H1 (cell line): ENCODE results near the gene GALNT18. TPM values are rescaled to one million over a fixed set of nuclear protein-coding genes. Genes with fewer than 3 reads are reported as not detected.

Experiments
- CTCF ChIA-PET: fragments of 300-600 bp; sonication (Branson Sonifier 250); formaldehyde crosslinking; loops from one replicate; lab custom pipeline; 2021; ENCODE audit not compliant: partially characterized antibody; lab: Charles Lee
- POLR2A ChIA-PET: fragments of 300-600 bp; sonication (Branson Sonifier 250); formaldehyde crosslinking; loops from one replicate; lab custom pipeline; 2021; ENCODE audit warnings: inconsistent platforms; ENCODE audit not compliant: partially characterized antibody; lab: Charles Lee
- DNase-seq, 2 experiments: peaks; one replicate each; pipeline versions ENCODE4 v3.0.0 to v3.0.0-alpha.2; 2010 to 2022; ENCODE audit warnings: low spot score in 2 of 2, low read depth in 1 of 2, mixed read lengths in 1 of 2
- FAIRE-seq: peaks from 2 replicates; lab custom pipeline; 2011; peaks lifted over from hg19 to GRCh38; lab: Jason Lieb, UNC
- H2AFZ ChIP-seq: 2 replicates; pipeline ENCODE4 v1.8.1; 2012; ENCODE audit warnings: low read length, inconsistent platforms
- H2AK5ac ChIP-seq: 2 replicates; pipeline ENCODE4 v1.6.1; 2013; ENCODE audit warnings: low read depth, low read length
- H2BK120ac ChIP-seq: replicated peaks from 2 replicates; pipeline ENCODE3; 2013; ENCODE audit warnings: low read depth, low read length, inconsistent platforms
- H2BK12ac ChIP-seq: 2 replicates; pipeline ENCODE4 v1.6.1; 2013; ENCODE audit warnings: low read depth, low read length
- H2BK15ac ChIP-seq: 2 replicates; pipeline ENCODE4 v1.6.1; 2013; ENCODE audit warnings: low read length
- H2BK20ac ChIP-seq: 2 replicates; pipeline ENCODE4 v1.6.1; 2013; ENCODE audit warnings: low read length
- H2BK5ac ChIP-seq: 2 replicates; pipeline ENCODE4 v1.6.1; 2013; ENCODE audit warnings: low read depth, low read length
- H3K14ac ChIP-seq: 2 replicates; pipeline ENCODE4 v1.6.1; 2013; ENCODE audit warnings: inconsistent platforms; ENCODE audit not compliant: insufficient read length
- H3K18ac ChIP-seq: 2 replicates; pipeline ENCODE4 v1.6.1; 2013; ENCODE audit warnings: low read length; ENCODE audit errors: extremely low read depth
- H3K23ac ChIP-seq: 2 replicates; pipeline ENCODE4 v1.6.1; 2013; ENCODE audit warnings: inconsistent platforms; ENCODE audit not compliant: insufficient read length
- H3K23me2 ChIP-seq: 2 replicates; pipeline ENCODE4 v1.6.1; 2013; ENCODE audit warnings: low read depth, low read length
- H3K27ac ChIP-seq: 2 replicates; pipeline ENCODE4 v1.6.1; 2011; ENCODE audit warnings: low read depth, low read length, inconsistent platforms
- H3K27me3 ChIP-seq, 4 experiments: replicated peaks in 1 of 4; 1 replicate in 1 of 4; 2 replicates in 3 of 4; pipeline versions ENCODE4 v1.6.1 to v1.8.1; 2011 to 2013; ENCODE audit warnings: low read length in 3 of 4, mild to moderate bottlenecking in 3 of 4, inconsistent platforms in 2 of 4, mixed read lengths in 2 of 4, moderate library complexity in 1 of 4; ENCODE audit not compliant: control insufficient read depth in 3 of 4, insufficient read depth in 3 of 4; ENCODE audit errors: extremely low read depth in 1 of 4
- H3K36me3 ChIP-seq, 4 experiments: 2 replicates each; pipeline versions ENCODE4 v1.6.1 to v1.8.1; 2011 to 2013; ENCODE audit warnings: mild to moderate bottlenecking in 4 of 4, low read length in 3 of 4, moderate library complexity in 2 of 4, control low read depth in 1 of 4, inconsistent platforms in 1 of 4; ENCODE audit not compliant: insufficient read depth in 4 of 4, control insufficient read depth in 2 of 4
- H3K4ac ChIP-seq: replicated peaks from 2 replicates; pipeline ENCODE3; 2013; ENCODE audit warnings: low read length, low read depth, mixed read lengths, inconsistent platforms; ENCODE audit not compliant: insufficient read length
- H3K4me1 ChIP-seq, 4 experiments: replicated peaks in 1 of 4; 1 replicate in 1 of 4; 2 replicates in 3 of 4; pipeline versions ENCODE4 v1.6.1 to v1.8.1; 2011 to 2013; ENCODE audit warnings: low read length in 3 of 4, inconsistent platforms in 2 of 4, mixed read lengths in 1 of 4; ENCODE audit not compliant: insufficient read depth in 4 of 4, control insufficient read depth in 3 of 4
- H3K4me2 ChIP-seq, 2 experiments: 2 replicates each; pipeline versions ENCODE4 v1.6.1 to v1.8.1; 2011 to 2013; ENCODE audit warnings: low read depth in 2 of 2, low read length in 2 of 2, control low read depth in 1 of 2, inconsistent platforms in 1 of 2, mild to moderate bottlenecking in 1 of 2; ENCODE audit not compliant: insufficient read depth in 1 of 2
- H3K4me3 ChIP-seq, 4 experiments: fragments of 200-600, 300-600 bp in 1 of 4; sonication (generic), shearing (Covaris generic), sonication (Bioruptor Twin) in 1 of 4; 2 replicates each; pipeline versions ENCODE4 v1.5.1 to v1.8.1; 2011 to 2016; ENCODE audit warnings: low read length in 4 of 4, low read depth in 3 of 4, control low read depth in 2 of 4, inconsistent platforms in 2 of 4, mild to moderate bottlenecking in 2 of 4, mixed read lengths in 1 of 4, moderate library complexity in 1 of 4; ENCODE audit not compliant: insufficient read depth in 2 of 4; ENCODE audit errors: extremely low read depth in 1 of 4
- H3K56ac ChIP-seq: replicated peaks from 2 replicates; pipeline ENCODE3; 2013; ENCODE audit warnings: low read depth, mild to moderate bottlenecking, mixed read lengths, low read length, inconsistent platforms; ENCODE audit not compliant: insufficient read length
- H3K79me1 ChIP-seq: 2 replicates; pipeline ENCODE4 v1.6.1; 2013; ENCODE audit warnings: low read depth, low read length, control low read depth
- H3K79me2 ChIP-seq, 2 experiments: 2 replicates each; pipeline versions ENCODE4 v1.6.1 to v1.8.1; 2012 to 2013; ENCODE audit warnings: low read length in 2 of 2, mild to moderate bottlenecking in 2 of 2, inconsistent platforms in 1 of 2; ENCODE audit not compliant: insufficient read depth in 2 of 2, control insufficient read depth in 1 of 2
- H3K9ac ChIP-seq, 4 experiments: replicated peaks in 1 of 4; 1 replicate in 1 of 4; 2 replicates in 3 of 4; pipeline versions ENCODE4 v1.6.1 to v1.8.1; 2011 to 2013; ENCODE audit warnings: low read depth in 3 of 4, low read length in 3 of 4, control low read depth in 2 of 4, mild to moderate bottlenecking in 2 of 4, moderate library complexity in 2 of 4, inconsistent platforms in 1 of 4; ENCODE audit errors: extremely low read depth in 1 of 4
- H3K9me3 ChIP-seq, 2 experiments: 2 replicates each; pipeline versions ENCODE4 v1.6.1 to v1.8.1; 2012 to 2013; ENCODE audit warnings: mild to moderate bottlenecking in 2 of 2, moderate library complexity in 2 of 2, control low read depth in 1 of 2, inconsistent platforms in 1 of 2, low read depth in 1 of 2, low read length in 1 of 2, mixed read lengths in 1 of 2; ENCODE audit not compliant: insufficient read depth in 2 of 2
- H4K20me1 ChIP-seq, 2 experiments: replicated peaks in 1 of 2; 2 replicates each; pipeline versions ENCODE3 to v1.8.1; 2011 to 2013; ENCODE audit warnings: inconsistent platforms in 2 of 2, low read length in 2 of 2, mild to moderate bottlenecking in 1 of 2; ENCODE audit not compliant: insufficient read depth in 2 of 2, control insufficient read depth in 1 of 2
- H4K5ac ChIP-seq: 2 replicates; pipeline ENCODE4 v1.6.1; 2013; ENCODE audit warnings: low read length, low read depth, mixed read lengths, inconsistent platforms; ENCODE audit not compliant: insufficient read length
- H4K8ac ChIP-seq: 2 replicates; pipeline ENCODE4 v1.8.0; 2013; ENCODE audit warnings: mild to moderate bottlenecking, moderate library complexity, low read length, inconsistent platforms; ENCODE audit not compliant: insufficient read depth; ENCODE audit errors: extremely low read depth
- H4K91ac ChIP-seq: replicated peaks from 2 replicates; pipeline ENCODE3; 2013; ENCODE audit warnings: low read length, mixed read lengths, inconsistent platforms; ENCODE audit not compliant: insufficient read length
- CBX8 ChIP-seq: fragments of 300-800, 300-1000 bp; sonication (generic); IDR thresholded peaks from 2 replicates; pipeline ENCODE4 v1.7.1; 2016; ENCODE audit warnings: low read depth, low read length, borderline replicate concordance
- FOSL1 ChIP-seq: IDR thresholded peaks from 2 replicates; pipeline ENCODE4 v1.6.1; 2011; ENCODE audit warnings: mild to moderate bottlenecking, low read depth, low read length, moderate library complexity; ENCODE audit not compliant: insufficient read depth
- POU5F1 ChIP-seq: IDR thresholded peaks from 2 replicates; pipeline ENCODE4 v1.6.1; 2011; ENCODE audit warnings: low read depth, mild to moderate bottlenecking, low read length, moderate library complexity
- TAF7 ChIP-seq: optimal IDR thresholded peaks from 2 replicates; pipeline ENCODE3; 2011; ENCODE audit warnings: low read depth, mild to moderate bottlenecking, inconsistent platforms, low read length, moderate library complexity, borderline replicate concordance
- TEAD4 ChIP-seq: IDR thresholded peaks from 2 replicates; pipeline ENCODE4 v1.6.1; 2012; ENCODE audit warnings: low read depth, low read length, inconsistent platforms, mixed read lengths
- WGBS, 2 experiments: shearing (Covaris generic) in 1 of 2; methylation state at CpG; one replicate each; pipeline versions ENCODE4 v1.1.6 to v1.1.7; 2013 to 2015; ENCODE audit warnings: low lambda C conversion rate in 2 of 2, mixed read lengths in 2 of 2, inconsistent platforms in 1 of 2, low coverage in 1 of 2, missing lambda C conversion rate in 1 of 2; ENCODE audit not compliant: insufficient replicate concordance in 2 of 2, insufficient coverage in 1 of 2, insufficient read length in 1 of 2; ENCODE audit errors: extremely low coverage in 1 of 2, missing lambda C conversion rate in 1 of 2; 5-methylcytosine and 5-hydroxymethylcytosine counted together
- polyA plus RNA-seq, 7 experiments: library from polyadenylated mRNA; depleted of rRNA in 3 of 7; stranded (reverse) in 5 of 7; unstranded in 2 of 7; fragments of >200 nt in 5 of 7; fragments of 200-250 nt in 2 of 7; gene quantifications; 1 replicate in 5 of 7; 2 replicates in 1 of 7; 4 replicates in 1 of 7; pipeline versions ENCODE4 v1.2.1 to v1.2.3, GENCODE V29; 2011 to 2013; ENCODE audit warnings: missing spikeins in 2 of 7, mixed read lengths in 2 of 7
- total RNA-seq: library from RNA; stranded (reverse); fragmentation: NEBNext Ultra II Directional; extraction: Animal tissue kit (Norgen Biotek cat#: 25700); gene quantifications from 2 replicates; pipeline ENCODE4 v1.2.1, GENCODE V29; 2021
- TF ChIP-seq, protein P1 (sequence below): IDR thresholded peaks from 2 replicates; pipeline ENCODE4 v1.6.1; 2011; ENCODE audit warnings: low read length, improper control_type of control experiment

GALNT18 gene
- total and polyA plus RNA-seq, 2 of the 8 experiments (the other 6 are each of a cell fraction or from before 2014, with no cell fraction given): 6.0 to 9.4 TPM

- Histone ChIP-seq H3K79me1 (no peaks in the 10 kb centered on the region), H3K18ac (no peak overlapping the region), H3K4me3 (no peak overlapping the region), H2BK12ac (no peak overlapping the region), H2BK120ac (no peak overlapping the region), H2BK20ac (no peak overlapping the region), H4K8ac (no peak overlapping the region), H3K4me2 (no peak overlapping the region), H3K23me2 (no peaks in the 10 kb centered on the region), H2AFZ (no peak overlapping the region), H3K9ac (no peak overlapping the region), H2BK15ac (no peak overlapping the region), H3K36me3 (no peaks in the 10 kb centered on the region), H4K5ac (no peak overlapping the region), H2AK5ac (no peak overlapping the region), H4K91ac (no peak overlapping the region), H3K14ac (no peak overlapping the region), H4K20me1 (peaks cover 0 to 3% of the 10 kb centered on the region in 2 experiments), H2BK5ac (no peak overlapping the region), H3K27me3 (no peaks in the 10 kb centered on the region), H3K4me1 (peaks cover 0 to under 1% (median 0%) of the 10 kb centered on the region in 4 experiments; a peak in 1 of 7 replicates), H3K23ac (no peak overlapping the region), H3K56ac (no peak overlapping the region), H3K9me3 (no peaks in the 10 kb centered on the region), H3K79me2 (no peaks in the 10 kb centered on the region), H3K4ac (no peak overlapping the region), H3K27ac (no peak overlapping the region)
- CTCF ChIA-PET: interaction anchor here (1.2 kb wide), 1 partner anchor 13 kb away, joined by 3 read pairs; no protein-coding TSS in a partner anchor
- TF ChIP-seq FOSL1 (no peak), POU5F1 (no peak), TAF7 (no peak), TEAD4 (no peak), CBX8 (no peak)
- TF ChIP-seq, protein P1, sequence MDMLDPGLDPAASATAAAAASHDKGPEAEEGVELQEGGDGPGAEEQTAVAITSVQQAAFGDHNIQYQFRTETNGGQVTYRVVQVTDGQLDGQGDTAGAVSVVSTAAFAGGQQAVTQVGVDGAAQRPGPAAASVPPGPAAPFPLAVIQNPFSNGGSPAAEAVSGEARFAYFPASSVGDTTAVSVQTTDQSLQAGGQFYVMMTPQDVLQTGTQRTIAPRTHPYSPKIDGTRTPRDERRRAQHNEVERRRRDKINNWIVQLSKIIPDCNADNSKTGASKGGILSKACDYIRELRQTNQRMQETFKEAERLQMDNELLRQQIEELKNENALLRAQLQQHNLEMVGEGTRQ: no peak
- POLR2A ChIA-PET: no interaction called here
- FAIRE-seq (no peak), DNase-seq (no peak)
- 89% methylated on average over 6 of the region's 6 CpGs; no CpG with 5 or more reads in 1 of the 2 experiments for WGBS, 2 experiments
These were observed 240.2 kb downstream of the GALNT18 start for GRCh38 chr11:11381471-11382105.
